Measurements from ENCODE around the gene ANKH. TPM values are rescaled to one million over a fixed set of nuclear protein-coding genes. Genes with fewer than 3 reads are reported as not detected.
"Not testable (repeated sequence)": the region's sequence is repeated elsewhere in the genome, so short reads cannot be mapped to it uniquely, and the experiment has no call there.

The ANKH gene
- total and polyA plus RNA-seq, 4 donors: 10.8 to 46.7 (median 17.2) TPM

DNA sequence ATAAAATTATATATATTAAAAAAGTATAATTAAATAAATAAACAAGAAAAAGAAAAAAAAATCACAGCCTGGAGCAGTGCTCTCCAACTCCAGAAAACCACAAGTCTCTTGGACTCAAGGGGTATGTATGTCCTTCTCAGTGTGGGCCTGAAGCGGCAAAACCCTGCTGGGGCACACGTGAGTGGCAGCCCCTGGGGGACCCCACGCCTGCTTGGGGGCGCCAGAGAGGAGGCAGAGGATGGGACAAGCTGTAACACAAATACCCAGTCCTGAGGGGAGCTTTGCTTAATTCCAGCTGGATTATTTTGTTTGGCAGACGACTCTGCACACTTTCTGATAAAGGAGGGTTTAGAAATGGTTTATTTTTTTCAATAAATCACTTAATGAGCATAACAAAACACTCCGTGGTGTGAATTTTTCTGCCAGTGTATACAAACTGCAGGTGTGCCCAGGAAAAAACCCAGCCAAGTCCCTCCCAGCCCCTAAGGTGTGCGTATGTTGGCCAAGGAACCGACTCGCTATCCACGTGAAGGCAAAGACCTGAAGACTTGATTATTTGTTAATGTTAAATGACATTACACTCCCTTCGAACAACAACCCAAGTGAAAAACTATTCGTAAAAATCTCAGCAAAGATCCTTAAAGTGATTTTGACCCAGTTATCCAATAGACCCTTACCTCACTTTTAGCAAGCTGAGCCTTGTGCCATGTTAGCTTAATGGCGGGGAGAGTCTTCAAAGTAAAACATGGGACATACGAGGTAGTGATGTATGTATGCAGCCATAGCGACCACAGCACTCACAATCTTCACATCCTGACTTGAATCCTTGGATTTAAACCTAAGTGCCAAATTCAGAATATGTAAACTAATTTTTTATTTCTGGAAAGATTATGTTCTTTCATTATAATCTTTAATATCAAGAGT, 32.9 kb downstream of the ANKH start:
- no peak for ATAC-seq (ENCODE audit: insufficient read depth, low FRiP score)
- Histone ChIP-seq H3K27me3 (ENCODE audit: control insufficient read depth in 3 of 3, insufficient read depth in 3 of 3, low read length in 2 of 3) (no peaks in the 10 kb centered on the region), H3K27ac (ENCODE audit: low read depth in 1 of 2, low read length in 1 of 2) (no peak overlapping the region), H3K4me3 (no peak overlapping the region), H3K9me3 (ENCODE audit: control insufficient read depth in 4 of 4, insufficient read depth in 3 of 4, low read length in 3 of 4) (no peaks in the 10 kb centered on the region), H3K4me1 (ENCODE audit: control insufficient read depth in 5 of 5, insufficient read depth in 5 of 5, low read length in 5 of 5) (peaks cover 0 to 6% (median 0%) of the 10 kb centered on the region in 5 donors), H3K9ac (ENCODE audit: insufficient read depth in 1 of 2, low read length in 2 of 2) (no peak overlapping the region), H3K36me3 (ENCODE audit: control insufficient read depth in 4 of 4, insufficient read depth in 4 of 4, low read length in 4 of 4) (no peaks in the 10 kb centered on the region)
- no peak for DNase-seq
- TF ChIP-seq, protein P1, sequence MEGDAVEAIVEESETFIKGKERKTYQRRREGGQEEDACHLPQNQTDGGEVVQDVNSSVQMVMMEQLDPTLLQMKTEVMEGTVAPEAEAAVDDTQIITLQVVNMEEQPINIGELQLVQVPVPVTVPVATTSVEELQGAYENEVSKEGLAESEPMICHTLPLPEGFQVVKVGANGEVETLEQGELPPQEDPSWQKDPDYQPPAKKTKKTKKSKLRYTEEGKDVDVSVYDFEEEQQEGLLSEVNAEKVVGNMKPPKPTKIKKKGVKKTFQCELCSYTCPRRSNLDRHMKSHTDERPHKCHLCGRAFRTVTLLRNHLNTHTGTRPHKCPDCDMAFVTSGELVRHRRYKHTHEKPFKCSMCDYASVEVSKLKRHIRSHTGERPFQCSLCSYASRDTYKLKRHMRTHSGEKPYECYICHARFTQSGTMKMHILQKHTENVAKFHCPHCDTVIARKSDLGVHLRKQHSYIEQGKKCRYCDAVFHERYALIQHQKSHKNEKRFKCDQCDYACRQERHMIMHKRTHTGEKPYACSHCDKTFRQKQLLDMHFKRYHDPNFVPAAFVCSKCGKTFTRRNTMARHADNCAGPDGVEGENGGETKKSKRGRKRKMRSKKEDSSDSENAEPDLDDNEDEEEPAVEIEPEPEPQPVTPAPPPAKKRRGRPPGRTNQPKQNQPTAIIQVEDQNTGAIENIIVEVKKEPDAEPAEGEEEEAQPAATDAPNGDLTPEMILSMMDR (IDR thresholded peaks at IDR 0.05; ENCODE audit: control extremely low read depth, extremely low read depth): no peak
- WGBS, 2 donors: 86 to 93% methylated on average over 15 of the region's 15 CpGs

DNA sequence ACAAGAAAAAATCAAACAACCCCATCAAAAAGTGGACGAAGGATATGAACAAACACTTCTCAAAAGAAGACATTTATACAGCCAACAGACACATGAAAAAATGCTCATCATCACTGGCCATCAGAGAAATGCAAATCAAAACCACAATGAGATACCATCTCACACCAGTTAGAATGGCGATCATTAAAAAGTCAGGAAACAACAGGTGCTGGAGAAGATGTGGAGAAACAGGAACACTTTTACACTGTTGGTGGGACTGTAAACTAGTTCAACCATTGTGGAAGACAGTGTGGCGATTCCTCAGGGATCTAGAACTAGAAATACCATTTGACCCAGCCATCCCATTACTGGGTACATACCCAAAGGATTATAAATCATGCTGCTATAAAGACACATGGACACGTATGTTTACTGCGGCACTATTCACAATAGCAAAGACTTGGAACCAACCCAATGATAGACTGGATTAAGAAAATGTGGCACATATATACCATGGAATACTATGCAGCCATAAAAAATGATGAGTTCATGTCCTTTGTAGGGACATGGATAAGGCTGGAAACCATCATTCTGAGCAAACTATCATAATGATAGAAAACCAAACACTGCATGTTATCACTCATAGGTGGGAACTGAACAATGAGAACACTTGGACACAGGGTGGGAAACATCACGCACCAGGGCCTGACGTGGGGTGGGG, 34.0 kb downstream of the ANKH start:
- H3K27ac ChIP-seq (ENCODE audit: low read depth in 1 of 2, low read length in 1 of 2); H3K4me3 ChIP-seq; H3K9me3 ChIP-seq (ENCODE audit: control insufficient read depth in 4 of 4, insufficient read depth in 3 of 4, low read length in 3 of 4); DNase-seq; H3K27me3 ChIP-seq (ENCODE audit: control insufficient read depth in 3 of 3, insufficient read depth in 3 of 3, low read length in 2 of 3); H3K4me1 ChIP-seq (ENCODE audit: control insufficient read depth in 5 of 5, insufficient read depth in 5 of 5, low read length in 5 of 5); H3K36me3 ChIP-seq (ENCODE audit: control insufficient read depth in 4 of 4, insufficient read depth in 4 of 4, low read length in 4 of 4); H3K9ac ChIP-seq (ENCODE audit: insufficient read depth in 1 of 2, low read length in 2 of 2); ATAC-seq (ENCODE audit: insufficient read depth, low FRiP score): not testable (repeated sequence)
- 97% methylated on average over 5 of the region's 7 CpGs for WGBS, 2 donors

DNA sequence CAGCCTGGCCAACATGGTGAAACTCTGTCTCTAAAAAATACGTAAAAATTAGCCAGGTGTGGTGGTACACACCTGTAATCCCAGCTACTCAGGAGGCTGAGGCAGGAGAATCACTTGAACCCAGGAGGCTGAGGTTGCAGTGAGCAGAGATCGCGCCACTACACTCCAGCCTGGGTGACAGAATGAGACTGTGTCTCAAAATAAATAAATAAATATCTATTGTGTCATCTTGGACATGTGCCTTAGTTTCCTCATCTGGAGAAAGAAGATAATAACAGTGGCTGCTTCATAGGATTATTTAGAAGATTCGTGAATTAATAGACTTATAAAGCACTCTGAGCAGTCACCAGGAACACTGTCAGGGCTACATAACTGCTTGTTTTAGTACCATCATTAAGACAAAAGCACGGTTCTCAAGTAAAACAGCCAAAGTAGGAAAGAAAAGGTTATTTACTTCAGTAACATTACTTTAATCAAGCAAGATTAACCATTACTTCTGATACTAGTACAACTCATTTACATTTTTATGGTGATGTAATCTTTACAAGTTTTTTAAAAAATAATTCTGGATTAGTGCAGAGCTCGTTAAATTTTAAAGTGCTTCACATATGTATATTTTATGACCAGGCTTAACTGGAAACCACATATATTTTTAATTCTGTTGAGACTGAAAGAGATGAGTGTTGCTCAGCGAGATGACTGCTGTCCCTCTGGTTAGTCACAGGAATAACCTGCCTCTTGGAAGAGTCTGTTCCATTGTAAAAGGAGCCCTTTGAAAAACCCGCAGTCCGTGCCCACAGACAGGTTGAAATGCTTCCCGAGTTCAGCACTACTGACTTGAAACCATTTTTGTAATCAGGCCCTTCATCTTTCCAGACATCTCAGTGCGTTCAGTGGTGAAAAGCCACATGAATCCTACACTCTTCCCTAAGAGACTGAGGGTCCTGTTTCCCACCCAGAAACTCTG, 36.7 kb downstream of the ANKH start:
- no peak overlapping the region for H3K27ac ChIP-seq (ENCODE audit: low read depth in 1 of 2, low read length in 1 of 2)
- peaks cover 0 to 26% (median 0%) of the 10 kb centered on the region in 5 donors for H3K4me1 ChIP-seq (ENCODE audit: control insufficient read depth in 5 of 5, insufficient read depth in 5 of 5, low read length in 5 of 5)
- no peak for ATAC-seq (ENCODE audit: insufficient read depth, low FRiP score)
- no peak for DNase-seq
- H3K4me3 ChIP-seq: no peak overlapping the region
- H3K27me3 ChIP-seq (ENCODE audit: control insufficient read depth in 3 of 3, insufficient read depth in 3 of 3, low read length in 2 of 3): no peaks in the 10 kb centered on the region
- H3K9ac ChIP-seq (ENCODE audit: insufficient read depth in 1 of 2, low read length in 2 of 2): no peak overlapping the region
- TF ChIP-seq, protein P1 (IDR thresholded peaks at IDR 0.05; ENCODE audit: control extremely low read depth, extremely low read depth): no peak
- H3K36me3 ChIP-seq (ENCODE audit: control insufficient read depth in 4 of 4, insufficient read depth in 4 of 4, low read length in 4 of 4): no peaks in the 10 kb centered on the region
- WGBS, 2 donors: 93% methylated on average over 11 of the region's 11 CpGs
- H3K9me3 ChIP-seq (ENCODE audit: control insufficient read depth in 4 of 4, insufficient read depth in 3 of 4, low read length in 3 of 4): no peaks in the 10 kb centered on the region
